GM12872 (cell line): ENCODE data around the gene SESN1.

Source experiments
- TF ChIP-seq, protein P1 (sequence below): IDR thresholded peaks from 3 replicates; pipeline ENCODE4 v1.5.1; 2011; ENCODE audit warnings: low read depth, mild to moderate bottlenecking, low read length, moderate library complexity; ENCODE audit not compliant: insufficient read depth

SESN1 gene

DNA sequence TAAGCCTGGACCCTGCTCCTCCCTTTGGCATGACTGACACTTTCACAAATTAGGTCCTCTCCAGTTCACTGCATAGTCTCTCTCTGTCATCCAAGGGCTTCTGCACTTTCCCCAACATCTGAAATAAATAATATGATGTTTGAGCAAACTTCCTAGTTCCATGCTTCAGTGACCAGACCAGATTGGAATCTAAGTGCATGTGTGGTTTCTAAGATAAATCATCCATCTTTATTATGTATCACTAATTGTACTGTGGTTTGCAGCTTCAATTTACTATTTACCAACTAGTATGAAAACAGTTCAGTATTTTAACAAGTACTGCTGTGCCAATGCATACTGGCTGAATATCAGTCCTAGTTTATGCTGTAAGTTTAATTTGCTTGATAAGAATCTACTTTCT lies 18.7 kb downstream of the SESN1 start:
- TF ChIP-seq, protein P1, sequence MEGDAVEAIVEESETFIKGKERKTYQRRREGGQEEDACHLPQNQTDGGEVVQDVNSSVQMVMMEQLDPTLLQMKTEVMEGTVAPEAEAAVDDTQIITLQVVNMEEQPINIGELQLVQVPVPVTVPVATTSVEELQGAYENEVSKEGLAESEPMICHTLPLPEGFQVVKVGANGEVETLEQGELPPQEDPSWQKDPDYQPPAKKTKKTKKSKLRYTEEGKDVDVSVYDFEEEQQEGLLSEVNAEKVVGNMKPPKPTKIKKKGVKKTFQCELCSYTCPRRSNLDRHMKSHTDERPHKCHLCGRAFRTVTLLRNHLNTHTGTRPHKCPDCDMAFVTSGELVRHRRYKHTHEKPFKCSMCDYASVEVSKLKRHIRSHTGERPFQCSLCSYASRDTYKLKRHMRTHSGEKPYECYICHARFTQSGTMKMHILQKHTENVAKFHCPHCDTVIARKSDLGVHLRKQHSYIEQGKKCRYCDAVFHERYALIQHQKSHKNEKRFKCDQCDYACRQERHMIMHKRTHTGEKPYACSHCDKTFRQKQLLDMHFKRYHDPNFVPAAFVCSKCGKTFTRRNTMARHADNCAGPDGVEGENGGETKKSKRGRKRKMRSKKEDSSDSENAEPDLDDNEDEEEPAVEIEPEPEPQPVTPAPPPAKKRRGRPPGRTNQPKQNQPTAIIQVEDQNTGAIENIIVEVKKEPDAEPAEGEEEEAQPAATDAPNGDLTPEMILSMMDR: no peak

DNA sequence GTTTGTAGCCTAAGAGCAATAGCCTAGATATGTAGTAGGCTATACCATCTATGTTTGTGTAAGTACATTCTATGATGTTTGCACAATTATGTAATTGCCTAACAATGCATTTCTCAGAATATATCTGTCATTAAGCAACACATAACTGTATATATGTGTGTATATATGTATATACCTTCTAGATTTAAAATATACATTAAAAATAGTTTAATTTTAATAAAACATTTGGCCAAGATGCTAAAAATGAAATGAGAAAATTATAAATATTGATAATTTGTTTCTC lies 20.6 kb downstream of the SESN1 start:
- TF ChIP-seq, protein P1: no peak

DNA sequence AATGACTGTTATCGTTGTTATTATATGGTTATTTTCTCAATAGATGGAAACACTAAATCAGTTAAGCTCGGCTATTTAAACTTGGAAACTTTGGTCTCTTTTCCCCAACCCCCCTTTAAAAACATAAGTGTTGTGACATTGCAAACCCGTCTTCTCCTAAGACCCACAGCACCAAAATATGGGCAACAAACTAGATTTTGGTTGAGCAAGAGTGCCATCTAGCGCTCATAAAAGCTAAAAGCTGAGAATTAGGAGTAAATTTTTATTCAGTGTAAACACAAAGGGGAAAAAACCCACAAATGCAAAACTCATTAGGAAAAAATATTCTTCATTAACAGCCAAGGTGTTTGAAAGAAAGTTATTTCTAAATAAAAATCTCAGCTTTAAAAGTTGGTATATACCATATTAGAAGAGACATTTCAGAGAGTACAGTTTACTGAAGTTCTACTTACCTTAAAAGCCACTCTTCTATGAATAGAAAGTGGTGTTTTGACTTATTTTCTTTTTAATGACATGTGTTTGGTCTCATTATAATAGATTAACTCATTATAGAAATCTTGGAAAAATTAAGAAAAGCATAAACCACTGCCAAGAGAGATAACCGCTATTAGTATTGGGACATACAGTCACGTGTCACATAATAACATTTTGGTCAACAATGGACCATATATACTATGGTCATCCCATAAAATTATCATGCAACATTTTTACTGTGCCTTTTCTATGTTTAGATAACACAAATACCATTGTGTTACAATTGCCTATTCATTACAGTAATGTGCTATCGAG lies 21.1 kb downstream of the SESN1 start:
- TF ChIP-seq, protein P1: peak; percentile 51; the same call in 2 of the 3 replicates

DNA sequence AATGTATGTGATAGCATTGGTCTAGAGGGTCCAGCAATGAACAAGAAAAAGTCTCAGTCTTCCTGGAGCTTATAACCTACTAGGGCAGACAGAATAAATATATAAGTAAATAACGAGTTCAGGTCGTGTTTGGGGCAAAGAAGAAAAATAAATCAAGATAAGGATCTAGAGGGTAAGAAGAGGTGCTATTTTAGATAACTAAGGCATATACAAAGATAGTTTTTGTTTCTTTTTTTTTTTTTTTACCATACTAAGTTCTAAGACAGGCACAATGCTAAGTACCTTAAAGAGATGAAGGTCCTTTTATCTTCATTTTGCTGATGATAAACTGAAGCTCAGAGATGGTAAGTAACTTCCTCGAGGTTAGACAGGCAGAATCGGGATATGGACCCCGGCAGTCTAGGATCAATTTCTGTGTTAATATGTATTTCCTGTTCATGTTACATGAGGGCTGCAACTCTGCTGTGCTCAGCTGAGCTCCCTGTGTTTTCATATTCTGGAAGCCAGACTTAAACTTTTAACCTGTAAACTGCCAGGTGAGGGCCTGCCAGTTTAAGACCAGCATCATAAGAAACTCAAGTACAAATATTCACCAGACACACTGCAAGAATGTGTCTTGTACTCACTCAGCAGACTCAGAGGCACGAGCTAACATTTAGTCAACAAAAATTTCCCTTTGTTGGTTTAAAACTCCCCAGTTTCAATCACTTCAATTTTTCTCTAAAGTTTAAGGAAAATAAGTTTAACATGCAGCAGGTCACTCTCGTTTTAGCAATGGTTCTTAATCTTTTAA lies 23.3 kb downstream of the SESN1 start:
- TF ChIP-seq, protein P1: no peak

DNA sequence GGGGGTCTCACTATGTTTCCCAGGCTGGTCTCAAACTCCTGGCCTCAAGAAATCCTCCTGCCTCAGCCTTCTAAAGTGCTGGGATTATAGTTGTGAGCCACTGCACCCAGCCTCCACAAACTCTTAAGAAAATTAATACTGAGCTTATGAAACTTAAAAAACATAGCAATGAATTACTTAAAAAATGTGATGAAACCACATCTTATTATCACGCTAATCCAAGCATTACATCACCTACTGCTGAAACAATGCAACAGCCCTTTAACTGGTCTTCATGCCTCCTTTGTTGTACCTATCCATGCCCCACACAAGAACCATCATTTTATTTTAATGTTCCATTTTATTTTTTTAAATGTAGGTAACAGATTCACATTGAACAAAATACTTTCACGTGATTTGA lies 24.9 kb downstream of the SESN1 start:
- TF ChIP-seq, protein P1: no peak

DNA sequence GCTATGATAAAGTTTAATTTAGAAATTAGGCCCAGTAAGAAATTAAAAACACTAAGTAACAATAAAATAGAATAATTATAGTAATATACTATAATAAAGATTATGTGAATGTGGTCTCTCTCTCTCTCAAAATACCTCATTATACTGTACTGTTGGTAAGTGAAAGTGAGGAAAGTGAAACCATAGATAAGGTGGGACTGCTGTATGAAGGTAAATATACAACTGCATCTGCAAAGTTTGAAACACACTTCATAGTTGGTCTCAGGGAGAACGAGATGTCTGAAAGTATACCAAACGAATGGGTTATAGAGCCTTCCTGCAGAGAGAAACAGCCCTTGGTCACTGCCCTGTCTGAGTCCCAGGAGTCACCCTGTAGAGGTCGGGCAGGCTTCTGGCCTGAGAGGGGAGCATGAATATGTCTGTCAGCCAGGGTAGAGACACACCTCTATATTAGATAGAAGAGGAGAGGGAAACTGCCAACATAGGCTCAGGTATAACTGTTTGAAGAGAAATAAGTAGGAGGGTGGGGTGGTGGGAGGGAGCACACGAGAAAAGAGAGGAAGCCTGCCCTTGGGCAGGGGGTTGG lies 31.8 kb downstream of the SESN1 start:
- TF ChIP-seq, protein P1: no peak

DNA sequence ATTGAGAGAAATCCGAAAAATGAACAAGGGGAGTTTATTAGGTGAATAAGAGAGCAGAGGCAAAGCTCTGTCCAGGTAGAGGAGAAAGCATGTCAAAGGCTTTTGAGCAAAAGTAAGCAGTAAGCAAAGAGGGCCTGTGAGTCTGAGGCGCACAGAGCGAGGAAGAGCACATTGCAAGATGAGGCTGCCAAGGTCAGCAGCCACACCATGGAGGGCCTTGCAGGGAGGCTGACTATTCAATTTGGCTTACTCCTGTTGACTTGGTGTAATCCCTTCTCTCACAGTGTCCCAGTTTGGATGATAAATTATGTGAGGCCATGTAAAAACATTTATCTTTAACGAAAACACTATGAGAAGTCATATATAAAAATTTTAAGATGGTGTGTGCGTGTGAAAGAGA lies 32.4 kb downstream of the SESN1 start:
- TF ChIP-seq, protein P1: no peak
